GM18499 (cell line): ENCODE measurements around the gene NRIP2.

ENCODE experiments used
- ATAC-seq: cut with Tn5 transposase; IDR thresholded peaks from one replicate; pipeline ENCODE4 v1.9.1; 2021; ENCODE audit warnings: moderate number of reproducible peaks; ENCODE audit not compliant: insufficient read depth, unreplicated experiment

NRIP2 gene

DNA sequence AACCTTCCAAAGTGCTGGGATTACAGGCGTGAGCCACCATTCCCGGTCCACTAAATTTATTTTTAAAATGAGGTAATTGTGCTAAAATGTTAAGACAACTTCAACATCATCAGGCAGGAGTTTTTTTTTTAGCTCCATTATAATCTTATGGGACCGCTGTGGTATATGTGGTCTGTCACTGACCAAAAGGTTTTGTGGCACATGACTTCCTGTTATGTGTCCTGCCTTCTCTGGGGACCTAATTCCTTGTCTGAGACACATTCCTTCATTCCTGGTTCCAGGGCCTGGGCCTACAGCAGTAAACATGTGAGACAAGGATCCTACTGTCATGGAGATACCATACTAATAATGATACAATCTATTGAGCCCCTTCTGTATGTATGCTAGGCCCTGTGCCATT is 17.1 kb upstream of the NRIP2 start:
- no peak for ATAC-seq

DNA sequence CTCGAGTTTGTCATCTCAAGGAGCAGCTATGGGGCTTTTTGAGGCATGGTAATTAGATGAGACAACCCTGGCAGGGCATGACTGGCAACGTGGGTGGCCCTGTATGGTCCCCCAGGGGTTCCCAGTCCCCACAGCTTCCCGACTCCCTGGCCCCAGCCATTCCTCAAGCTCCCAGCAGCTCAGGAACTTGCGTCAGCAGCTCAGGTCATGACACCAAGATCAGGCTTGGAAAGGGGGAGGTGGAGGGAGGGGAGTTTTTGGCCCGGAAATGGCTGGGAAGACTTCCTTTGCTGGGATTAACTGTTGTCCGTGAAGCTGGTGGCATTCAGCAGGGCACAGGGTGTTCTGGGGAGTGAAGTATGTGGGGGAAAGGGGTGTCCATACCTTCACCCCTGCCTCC is 10.4 kb upstream of the NRIP2 start:
- no peak for ATAC-seq

DNA sequence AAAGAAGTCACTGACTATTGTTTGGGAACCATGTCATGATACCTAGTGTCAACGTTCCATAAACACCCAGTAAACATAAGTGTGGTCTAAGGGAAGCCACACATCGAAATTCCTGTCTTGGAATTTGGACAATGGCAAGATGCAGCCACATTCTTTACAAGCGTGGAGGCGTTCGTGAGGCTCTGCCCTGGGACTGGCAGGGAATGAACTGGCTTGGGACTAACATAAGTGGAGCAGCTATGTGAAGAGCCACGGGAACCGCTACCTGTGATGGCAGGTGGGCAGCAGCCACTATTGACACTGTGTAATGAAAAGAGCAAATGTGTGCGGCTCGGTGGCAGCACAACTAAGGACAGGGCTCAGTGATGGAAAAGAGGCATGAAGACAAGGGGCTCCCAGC is 10.0 kb upstream of the NRIP2 start:
- no peak for ATAC-seq

DNA sequence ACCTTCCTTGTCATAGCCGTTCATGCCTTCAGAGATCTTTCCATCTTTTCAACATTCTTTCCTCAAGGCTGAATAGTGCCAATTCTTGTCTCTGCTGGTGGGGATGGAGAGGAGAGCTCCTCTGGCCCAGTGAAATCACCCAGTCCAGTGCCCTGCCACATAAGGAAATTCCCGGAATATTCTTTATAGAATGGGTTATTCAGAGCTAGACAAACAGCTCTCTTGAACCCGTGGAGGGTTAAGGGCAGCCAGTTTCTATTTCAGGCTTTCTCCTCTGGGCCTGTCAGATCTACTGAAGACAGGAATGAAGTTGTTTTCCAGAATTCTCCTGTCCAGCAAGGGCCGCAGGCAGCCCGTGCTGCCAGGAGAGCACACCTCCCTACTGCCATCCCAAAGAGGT is 8.1 kb upstream of the NRIP2 start:
- no peak for ATAC-seq

DNA sequence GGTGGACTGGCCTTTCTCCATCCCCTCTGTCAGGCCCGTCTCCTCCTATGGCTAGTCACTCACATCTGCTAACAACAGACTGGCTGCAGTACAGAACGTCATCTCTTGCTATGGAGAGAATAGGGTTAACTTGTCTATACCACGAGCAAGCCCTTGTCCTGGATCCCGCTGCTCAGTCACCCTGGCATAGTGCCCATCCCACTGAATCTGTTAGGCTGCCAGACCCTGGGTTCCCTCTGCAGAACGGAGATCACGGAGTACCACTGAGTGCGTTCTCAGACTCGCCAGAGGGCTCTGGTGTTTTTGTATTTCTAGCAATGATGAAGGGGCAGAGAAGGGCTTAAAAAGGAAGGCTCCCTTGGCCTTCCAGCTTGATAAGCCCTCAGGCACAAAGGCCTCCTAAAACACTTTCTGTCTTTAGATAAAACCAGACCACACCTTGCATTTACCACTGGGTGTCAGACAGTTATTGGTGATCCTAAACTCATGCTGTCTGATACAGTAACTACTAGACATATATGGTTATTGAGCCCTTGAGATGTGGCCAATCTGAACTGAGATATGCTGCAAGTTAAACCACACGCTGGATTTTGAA is 6.3 kb upstream of the NRIP2 start:
- no peak for ATAC-seq

DNA sequence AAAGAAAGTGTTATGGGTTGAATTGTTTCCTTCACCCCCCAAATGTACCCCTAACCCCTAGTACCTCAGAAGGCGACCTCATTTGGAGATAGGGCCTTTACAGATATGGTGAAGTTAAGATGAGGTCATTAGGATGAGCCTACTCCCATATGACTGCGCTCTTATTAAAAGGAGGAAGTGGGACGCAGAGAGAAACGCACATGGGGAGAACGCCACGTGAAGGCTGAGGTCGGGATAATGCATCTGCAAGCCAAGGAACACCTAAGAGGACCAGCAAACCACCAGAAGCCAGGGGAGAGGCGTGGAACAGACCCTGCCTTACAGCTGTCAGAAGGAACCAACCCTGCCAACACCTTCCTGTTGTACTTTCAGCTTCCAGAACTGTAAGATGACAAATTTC is 1.7 kb upstream of the NRIP2 start:
- ATAC-seq = no peak

DNA sequence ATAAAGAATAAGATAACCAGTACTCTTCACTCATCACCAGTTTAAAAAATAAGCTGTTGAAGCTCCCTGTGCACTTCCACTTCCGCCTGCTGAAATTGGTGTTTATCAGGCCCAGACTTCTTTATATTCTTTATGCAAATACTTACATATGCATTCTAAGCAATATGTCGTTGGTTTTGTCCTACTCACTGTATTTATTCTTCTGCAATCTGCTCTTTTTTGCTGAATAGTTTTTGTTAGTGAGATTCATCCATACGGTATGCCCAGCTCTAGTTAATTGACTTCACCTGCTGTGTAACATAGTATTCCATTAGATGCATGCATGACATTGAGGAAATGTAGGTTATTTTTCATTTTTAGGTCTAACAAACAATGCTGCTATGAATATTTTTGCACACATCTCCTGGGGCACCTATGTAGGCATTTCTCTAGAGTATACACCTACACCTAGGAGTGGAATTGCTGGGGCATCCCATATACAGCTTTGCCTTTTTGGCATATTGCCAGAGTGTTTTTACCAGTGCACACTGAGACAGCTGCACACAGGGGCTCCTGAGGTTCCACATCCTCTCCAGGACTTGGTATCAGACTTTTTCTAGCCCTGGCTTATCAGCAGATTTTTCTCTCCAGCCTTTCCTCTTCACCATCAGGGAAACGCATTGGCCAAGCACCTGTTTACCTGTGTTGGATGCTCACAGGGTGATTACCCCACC is 1.0 kb upstream of the NRIP2 start:
- no peak for ATAC-seq

DNA sequence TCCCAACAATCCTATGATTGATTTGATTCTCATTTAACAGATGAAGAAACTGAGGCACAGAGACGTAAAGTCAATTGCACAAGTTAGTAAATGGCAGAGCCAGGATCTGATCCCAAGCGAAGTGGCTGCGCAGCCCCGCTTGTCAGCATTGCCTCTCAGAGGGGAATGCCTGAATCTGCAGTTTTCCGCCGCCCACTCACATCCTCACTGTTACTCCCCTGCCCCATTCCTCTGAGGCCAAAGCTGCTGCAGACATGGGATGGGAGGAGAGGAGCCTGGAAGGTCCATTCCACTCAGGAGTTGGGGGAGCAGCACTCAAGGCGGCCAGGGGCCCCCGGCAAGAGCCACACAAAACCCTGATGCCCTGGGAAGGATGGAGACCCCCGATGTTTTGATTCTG is 1.0 kb downstream of the NRIP2 start:
- no peak for ATAC-seq

DNA sequence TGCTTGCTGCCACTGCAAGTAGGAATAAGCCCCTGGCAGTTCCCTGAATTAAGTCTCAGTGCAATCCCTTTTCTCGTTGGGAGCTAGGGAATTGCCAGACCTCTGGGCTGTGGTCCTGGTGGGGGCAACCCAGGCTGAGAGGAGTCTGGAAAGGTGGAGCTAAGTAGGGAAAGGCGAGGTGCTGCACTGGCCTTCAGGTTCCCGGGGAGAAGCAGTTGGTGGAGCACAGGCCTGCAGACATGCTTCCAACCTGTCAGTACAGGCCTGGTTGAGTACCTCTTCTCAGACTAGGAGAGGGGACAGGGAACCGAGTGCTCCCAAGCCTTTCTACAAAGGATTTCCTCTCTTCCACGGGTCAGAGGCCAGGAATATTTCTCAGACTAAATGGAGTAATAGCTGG is 1.5 kb downstream of the NRIP2 start:
- ATAC-seq = no peak

DNA sequence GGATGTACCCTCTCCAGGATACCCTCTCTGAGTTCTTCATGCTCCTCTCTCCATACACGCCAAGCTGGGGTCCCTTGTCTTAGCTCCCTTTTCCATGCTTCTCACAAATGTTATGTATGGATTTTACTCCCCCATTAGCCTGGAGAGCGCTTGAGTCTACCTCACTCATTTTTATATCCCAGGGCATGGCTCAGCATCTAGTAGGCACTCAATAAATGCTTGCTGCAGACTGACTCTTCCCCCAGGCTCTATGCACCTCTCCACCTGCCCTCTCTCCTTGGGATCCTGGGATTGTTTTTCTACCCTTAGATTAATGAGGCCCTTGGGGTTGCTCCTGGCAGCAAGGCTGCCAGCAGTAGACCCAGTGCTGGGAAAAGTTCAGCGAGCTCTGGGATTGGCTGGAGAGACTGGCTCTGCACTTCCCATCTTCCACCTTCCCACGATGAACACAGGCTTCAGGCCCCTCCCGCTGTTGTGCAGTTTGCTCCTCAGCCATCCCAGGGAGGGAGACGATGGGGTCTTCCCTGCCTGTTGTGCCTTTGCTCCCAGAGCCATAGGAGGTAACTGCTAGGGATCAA is 2.2 kb downstream of the NRIP2 start:
- ATAC-seq = no peak

DNA sequence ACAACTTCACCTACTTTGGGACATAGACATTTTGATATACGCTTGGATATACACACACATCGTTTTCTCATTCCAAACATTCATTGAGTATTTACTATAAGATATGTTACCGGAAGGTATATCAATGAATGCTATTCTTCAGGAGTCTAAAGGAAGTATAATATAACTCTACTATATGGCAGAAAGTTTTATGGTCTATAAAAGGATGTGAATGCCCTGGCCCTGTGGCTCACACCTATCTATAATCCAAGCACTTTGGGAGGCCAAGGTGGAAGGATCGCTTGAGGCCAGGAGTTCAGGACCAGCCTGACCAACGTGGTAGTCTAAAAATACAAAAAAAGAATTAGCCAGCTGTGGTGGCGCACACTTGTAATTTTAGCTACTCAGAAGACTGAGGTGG is 5.6 kb downstream of the NRIP2 start:
- no peak for ATAC-seq

DNA sequence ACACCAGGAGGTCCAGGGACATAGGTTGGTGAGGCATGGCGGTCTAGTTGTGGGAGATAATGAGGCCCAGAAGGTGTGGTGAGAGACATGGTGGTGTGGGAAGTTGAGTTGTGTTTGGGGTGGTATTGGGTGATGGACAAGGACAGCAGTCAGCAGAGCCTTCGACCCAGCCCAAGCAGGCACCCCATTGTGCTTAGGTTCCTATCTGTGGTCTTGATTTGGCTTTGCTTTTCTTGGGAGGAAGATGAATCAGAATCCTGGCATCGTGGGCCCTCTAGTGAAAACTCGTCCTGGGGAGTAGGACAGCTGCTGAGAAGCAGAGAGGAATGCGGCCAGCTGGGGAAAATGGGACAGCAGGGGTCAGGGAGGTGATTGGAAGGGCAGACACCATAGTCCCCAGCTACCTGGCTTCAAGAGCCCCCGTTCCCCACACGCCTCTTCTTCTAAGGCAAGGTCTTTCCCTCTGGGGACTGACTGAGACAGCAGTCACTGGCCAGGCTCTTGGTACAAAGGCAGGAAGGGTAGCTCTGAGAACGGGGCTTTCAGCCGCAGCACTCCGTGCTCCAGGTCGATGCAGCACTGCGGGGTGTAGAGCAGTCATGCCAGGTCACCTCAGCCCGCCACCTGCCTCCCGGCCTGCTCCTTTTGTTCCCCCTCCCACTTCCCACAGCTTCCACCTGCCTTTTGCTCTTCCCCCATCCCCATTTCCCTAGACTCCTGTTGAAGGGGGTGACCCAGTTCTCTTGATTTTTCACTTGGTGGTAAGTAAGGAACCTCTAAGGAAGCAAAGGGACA is 7.9 kb downstream of the NRIP2 start:
- no peak for ATAC-seq

DNA sequence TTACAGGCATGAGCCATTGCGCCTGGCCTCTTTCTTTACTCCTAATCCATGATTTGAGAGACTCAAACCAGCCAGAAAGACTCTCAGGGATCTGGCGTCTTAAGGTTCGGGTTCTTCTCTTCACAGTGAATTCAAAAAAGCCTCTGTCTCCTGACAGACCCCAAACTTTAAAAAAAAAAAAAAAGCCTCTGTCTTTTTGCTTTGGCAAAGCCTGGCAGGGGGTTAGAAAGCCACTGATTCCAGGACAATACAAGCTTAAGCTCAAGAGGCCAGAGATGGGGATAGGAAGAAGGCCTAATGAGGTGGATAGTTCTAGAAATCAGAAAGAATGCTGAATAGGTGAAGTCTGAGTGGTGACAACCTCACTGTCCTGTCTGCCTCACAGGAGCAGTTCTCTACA is 8.8 kb downstream of the NRIP2 start:
- ATAC-seq = no peak

DNA sequence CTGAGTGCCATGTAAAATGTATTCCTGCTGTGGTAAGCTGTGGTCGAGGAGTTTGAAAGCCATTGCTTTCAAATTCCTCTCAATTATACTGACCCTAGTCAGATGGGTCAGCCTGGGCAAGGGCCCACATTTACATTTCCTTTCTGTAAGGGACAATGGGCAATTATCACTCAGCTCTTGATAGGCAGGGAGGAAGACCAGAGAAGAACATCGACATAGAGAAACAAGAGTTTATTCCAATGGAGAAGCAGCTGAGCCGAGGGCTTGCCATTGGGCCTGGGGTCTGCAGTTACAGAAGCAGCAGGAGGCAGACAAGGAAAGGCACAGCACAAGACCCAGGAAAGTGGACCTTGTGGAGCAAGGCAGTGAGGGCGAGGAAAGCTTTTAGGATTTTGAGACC is 9.7 kb downstream of the NRIP2 start:
- ATAC-seq = no peak

DNA sequence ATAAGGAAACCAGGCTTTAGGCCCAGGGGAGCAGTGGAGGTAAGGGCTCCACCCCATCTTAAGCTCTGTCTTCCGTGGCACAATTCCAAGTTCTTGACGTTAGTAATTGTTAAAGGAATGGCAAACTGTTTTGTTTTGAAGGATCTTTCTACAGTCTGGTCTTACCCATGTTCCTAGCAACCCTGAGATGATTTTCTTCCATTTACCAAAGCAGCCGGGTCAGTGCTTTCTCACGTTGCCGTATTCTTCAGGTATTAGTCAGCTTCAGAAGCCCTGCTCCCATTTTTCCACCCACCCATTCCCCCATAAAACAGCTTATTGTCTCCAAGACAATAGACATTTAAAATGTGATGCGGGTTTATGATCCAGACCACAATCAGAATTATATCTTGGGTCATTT is 10.3 kb downstream of the NRIP2 start:
- no peak for ATAC-seq

DNA sequence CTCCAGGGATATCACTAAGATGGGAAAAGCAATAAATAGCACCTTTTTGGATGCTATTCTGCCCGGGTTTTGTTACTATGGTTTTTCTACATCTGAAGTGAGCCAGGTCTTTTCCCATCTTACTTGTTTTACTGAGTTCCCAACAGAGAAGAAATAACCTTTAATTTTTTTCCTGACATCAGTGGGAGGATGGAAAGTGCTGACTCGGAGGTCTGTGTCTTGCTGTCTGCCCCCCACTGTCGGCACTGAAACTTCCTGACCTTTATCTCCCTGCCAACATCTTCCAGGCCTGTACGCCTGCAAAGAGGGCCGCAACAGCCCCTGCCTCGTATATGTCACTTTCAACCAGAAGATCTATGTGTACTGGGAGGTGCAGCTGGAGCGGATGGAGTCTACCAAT is 11.4 kb downstream of the NRIP2 start:
- ATAC-seq = no peak

DNA sequence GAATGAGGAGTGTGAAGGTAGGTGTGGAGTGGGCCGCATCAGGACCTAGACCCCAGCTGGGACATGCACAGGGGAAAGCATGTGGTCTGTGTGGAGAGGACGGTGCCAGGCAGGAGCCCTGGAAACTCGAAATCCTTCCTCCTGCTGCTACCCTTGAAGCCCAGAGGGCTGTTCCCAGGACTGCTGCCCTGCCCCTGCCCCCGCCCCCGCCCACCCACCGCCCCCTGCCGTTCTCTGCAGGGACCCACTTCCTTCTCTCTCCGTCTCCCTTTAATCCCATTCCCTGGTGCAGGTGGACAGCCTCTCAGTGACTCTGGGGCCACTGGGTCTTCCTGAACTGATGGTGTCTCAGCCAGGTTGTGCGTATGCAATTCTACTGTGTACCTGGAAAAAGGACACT is 14.4 kb downstream of the NRIP2 start:
- no peak for ATAC-seq

DNA sequence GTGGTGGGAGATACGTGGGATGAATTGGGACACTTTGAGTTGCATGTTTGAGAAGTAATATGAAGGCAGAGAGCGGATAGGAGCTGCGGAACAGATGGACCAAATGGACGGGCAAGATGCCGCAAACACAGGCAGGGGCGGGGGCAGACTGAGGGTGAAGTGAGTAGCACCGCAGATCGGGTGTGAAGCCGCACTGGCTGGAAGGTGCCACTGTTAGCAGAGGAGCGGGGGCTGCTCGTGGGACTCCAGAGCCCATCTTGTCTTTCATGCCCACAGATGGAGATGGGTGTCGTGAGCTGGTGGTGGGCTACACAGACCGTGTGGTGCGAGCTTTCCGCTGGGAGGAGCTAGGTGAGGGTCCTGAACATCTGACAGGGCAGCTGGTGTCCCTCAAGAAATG is 15.0 kb downstream of the NRIP2 start:
- no peak for ATAC-seq

DNA sequence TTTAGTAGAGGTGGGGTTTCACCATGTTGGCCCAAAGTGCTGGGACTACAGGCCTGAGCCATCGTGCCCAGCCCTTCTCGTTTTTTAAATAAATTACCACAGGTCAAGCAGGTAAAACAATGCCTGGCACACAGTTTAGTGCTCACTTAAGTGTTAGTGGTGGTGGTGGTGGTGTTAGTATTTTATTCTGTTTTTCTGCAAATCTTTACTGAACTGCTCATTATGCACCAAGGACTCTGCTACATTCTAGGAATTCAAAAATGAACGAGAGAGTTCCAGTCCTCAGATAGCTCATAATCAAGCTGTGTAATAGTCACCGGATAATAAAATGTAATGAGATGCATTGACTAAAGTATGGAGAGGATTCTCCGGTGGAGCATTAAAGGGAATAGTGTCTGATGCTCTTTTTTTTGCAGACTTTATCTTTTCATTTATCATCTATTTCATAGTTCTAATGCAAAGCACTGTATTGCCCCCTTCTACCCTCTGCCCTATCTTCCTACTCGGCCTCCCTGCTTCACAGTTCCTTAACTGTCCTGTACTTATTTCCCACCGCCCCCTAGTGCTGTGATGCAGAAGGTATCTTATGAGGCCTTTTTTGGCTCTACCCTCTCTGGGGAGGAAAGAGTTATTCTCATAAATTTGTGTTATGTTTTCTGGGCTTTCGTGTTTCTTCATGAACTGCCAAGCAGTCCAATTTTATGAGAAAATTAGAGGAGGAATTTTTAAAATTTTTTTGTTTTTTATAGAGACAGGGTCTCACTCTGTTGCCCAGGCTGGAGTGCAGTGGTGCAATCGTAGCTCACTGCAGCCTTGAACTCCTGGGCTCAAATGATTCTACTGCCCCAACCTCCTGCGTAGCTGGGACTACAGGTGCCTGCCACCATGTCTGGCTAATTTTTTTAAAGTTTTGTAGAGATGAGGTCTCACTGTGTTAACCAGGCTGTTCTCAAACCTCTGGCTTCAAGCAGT is 21.3 kb downstream of the NRIP2 start:
- no peak for ATAC-seq
